ENCODE measurements around the gene FAT4.
A peak's percentile ranks its signal among the peaks of the same experiment; 100 is the strongest.

FAT4 gene

DNA sequence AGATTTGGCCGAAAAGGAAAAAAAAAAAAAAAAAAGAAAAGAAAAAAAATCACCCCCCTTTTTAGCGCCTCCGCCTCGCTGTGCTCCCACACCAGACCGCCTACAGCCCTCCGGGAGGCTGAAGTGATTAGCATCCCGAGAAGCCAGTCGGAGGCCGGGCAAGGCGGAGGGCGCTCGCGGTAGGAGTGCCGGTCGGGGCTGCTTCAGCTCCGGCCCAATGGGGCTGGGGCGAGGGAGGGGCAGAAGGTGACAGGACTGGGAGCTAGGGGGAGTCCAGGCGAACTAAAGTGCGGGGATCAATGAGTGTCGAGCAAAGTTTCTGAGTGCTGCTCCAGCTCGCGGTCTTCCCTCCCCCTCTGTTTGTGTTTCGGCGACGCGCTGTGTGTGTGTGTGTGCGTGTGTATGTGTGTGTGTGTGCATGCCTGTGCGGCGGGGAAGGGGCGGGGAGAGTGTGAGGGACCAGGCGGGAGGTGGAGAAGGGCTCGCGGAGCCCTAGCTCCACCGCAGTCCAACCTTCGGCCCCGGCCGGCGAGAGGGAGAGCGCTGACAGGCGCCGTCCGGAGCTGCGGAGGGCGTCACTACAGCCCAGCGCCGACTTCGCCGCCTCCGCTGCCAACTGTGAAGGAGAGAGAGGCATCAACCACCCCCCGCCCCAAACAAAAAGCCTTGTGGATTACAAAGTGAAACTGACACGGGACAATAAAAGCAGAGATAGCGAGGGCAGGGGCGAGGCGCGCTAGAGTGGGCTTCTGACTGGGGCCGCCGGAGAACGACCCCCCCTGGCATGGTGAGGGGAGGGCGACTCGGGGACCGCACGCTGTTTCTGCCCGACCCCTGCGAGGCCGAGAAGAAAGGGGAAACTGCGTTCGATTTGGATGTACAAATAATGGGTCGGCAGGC is at the start of gene FAT4 (continued):
- peak; percentile 82 for TF ChIP-seq ZNF366 (tag by site-specific recombination; conservative IDR thresholded peaks at IDR 0.05)
- TF ChIP-seq ZNF274 (IDR thresholded peaks at IDR 0.05; ENCODE audit: low read length) = no peak
- no peak for TF ChIP-seq ZNF274 (tag by site-specific recombination; IDR thresholded peaks at IDR 0.05; ENCODE audit: borderline replicate concordance)
- TF ChIP-seq, protein P1, sequence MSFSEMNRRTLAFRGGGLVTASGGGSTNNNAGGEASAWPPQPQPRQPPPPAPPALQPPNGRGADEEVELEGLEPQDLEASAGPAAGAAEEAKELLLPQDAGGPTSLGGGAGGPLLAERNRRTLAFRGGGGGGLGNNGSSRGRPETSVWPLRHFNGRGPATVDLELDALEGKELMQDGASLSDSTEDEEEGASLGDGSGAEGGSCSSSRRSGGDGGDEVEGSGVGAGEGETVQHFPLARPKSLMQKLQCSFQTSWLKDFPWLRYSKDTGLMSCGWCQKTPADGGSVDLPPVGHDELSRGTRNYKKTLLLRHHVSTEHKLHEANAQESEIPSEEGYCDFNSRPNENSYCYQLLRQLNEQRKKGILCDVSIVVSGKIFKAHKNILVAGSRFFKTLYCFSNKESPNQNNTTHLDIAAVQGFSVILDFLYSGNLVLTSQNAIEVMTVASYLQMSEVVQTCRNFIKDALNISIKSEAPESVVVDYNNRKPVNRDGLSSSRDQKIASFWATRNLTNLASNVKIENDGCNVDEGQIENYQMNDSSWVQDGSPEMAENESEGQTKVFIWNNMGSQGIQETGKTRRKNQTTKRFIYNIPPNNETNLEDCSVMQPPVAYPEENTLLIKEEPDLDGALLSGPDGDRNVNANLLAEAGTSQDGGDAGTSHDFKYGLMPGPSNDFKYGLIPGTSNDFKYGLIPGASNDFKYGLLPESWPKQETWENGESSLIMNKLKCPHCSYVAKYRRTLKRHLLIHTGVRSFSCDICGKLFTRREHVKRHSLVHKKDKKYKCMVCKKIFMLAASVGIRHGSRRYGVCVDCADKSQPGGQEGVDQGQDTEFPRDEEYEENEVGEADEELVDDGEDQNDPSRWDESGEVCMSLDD (tag by site-specific recombination; IDR thresholded peaks at IDR 0.05) = peak; percentile 94
- TF ChIP-seq OSR2 (tag by site-specific recombination; IDR thresholded peaks at IDR 0.05) = peak; percentile 39; the same call in 1 of the 2 replicates
- 0 out of 2 replicates have a peak, but pooled peaks have one; percentile 58 for TF ChIP-seq ZFP37 (tag by site-specific recombination; IDR thresholded peaks at IDR 0.05)
- TF ChIP-seq ZSCAN5A (tag by site-specific recombination; IDR thresholded peaks at IDR 0.05) = peak; percentile 82; the same call in 1 of the 2 replicates
- peak; percentile 95 for TF ChIP-seq ZNF335 (tag by site-specific recombination; conservative IDR thresholded peaks at IDR 0.05)
- TF ChIP-seq, protein P2, sequence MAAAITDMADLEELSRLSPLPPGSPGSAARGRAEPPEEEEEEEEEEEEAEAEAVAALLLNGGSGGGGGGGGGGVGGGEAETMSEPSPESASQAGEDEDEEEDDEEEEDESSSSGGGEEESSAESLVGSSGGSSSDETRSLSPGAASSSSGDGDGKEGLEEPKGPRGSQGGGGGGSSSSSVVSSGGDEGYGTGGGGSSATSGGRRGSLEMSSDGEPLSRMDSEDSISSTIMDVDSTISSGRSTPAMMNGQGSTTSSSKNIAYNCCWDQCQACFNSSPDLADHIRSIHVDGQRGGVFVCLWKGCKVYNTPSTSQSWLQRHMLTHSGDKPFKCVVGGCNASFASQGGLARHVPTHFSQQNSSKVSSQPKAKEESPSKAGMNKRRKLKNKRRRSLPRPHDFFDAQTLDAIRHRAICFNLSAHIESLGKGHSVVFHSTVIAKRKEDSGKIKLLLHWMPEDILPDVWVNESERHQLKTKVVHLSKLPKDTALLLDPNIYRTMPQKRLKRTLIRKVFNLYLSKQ (tag by site-specific recombination; IDR thresholded peaks at IDR 0.05; ENCODE audit: borderline replicate concordance) = no peak

- no peak for TF ChIP-seq ZNF561 (tag by site-specific recombination; IDR thresholded peaks at IDR 0.05; ENCODE audit: borderline replicate concordance)
- no peak for TF ChIP-seq ZSCAN5A (tag by site-specific recombination; IDR thresholded peaks at IDR 0.05)
- no peak for TF ChIP-seq ZNF549 (tag by site-specific recombination; IDR thresholded peaks at IDR 0.05)
- TF ChIP-seq, protein P3, sequence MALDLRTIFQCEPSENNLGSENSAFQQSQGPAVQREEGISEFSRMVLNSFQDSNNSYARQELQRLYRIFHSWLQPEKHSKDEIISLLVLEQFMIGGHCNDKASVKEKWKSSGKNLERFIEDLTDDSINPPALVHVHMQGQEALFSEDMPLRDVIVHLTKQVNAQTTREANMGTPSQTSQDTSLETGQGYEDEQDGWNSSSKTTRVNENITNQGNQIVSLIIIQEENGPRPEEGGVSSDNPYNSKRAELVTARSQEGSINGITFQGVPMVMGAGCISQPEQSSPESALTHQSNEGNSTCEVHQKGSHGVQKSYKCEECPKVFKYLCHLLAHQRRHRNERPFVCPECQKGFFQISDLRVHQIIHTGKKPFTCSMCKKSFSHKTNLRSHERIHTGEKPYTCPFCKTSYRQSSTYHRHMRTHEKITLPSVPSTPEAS (tag by site-specific recombination; IDR thresholded peaks at IDR 0.05) = no peak
- TF ChIP-seq ZNF747 (tag by site-specific recombination; IDR thresholded peaks at IDR 0.05) = no peak
- TF ChIP-seq, protein P2 (tag by site-specific recombination; IDR thresholded peaks at IDR 0.05; ENCODE audit: borderline replicate concordance) = no peak
- TF ChIP-seq, protein P4, sequence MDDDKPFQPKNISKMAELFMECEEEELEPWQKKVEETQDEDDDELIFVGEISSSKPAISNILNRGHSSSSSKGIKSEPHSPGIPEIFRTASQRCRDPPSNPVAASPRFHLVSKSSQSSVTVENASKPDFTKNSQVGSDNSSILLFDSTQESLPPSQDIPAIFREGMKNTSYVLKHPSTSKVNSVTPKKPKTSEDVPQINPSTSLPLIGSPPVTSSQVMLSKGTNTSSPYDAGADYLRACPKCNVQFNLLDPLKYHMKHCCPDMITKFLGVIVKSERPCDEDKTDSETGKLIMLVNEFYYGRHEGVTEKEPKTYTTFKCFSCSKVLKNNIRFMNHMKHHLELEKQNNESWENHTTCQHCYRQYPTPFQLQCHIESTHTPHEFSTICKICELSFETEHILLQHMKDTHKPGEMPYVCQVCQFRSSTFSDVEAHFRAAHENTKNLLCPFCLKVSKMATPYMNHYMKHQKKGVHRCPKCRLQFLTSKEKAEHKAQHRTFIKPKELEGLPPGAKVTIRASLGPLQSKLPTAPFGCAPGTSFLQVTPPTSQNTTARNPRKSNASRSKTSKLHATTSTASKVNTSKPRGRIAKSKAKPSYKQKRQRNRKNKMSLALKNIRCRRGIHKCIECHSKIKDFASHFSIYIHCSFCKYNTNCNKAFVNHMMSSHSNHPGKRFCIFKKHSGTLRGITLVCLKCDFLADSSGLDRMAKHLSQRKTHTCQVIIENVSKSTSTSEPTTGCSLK (tag by site-specific recombination; IDR thresholded peaks at IDR 0.05) = no peak
- no peak for TF ChIP-seq ZNF837 (tag by site-specific recombination; IDR thresholded peaks at IDR 0.05)
- TF ChIP-seq ZFP3 (tag by site-specific recombination; IDR thresholded peaks at IDR 0.05; ENCODE audit: low read depth) = no peak
- no peak for TF ChIP-seq ZXDB (tag by site-specific recombination; IDR thresholded peaks at IDR 0.05)
- no peak for TF ChIP-seq ZNF23 (tag by site-specific recombination; IDR thresholded peaks at IDR 0.05; ENCODE audit: borderline replicate concordance)
- H3K4me3 ChIP-seq (ENCODE audit: low read depth, low read length) = no peak overlapping the region
- POLR2A ChIA-PET = no interaction called here
- no peak overlapping the region for H3K27ac ChIP-seq (ENCODE audit: extremely low read depth, low read depth, low read length)
- CTCF ChIA-PET = no interaction called here
- no peaks in the 10 kb centered on the region for H3K9me3 ChIP-seq (ENCODE audit: control insufficient read depth, insufficient read depth, low read depth, low read length)
- 0 out of 2 replicates have a peak, but pooled peaks cover 3% of the 10 kb centered on the region for H3K4me1 ChIP-seq (ENCODE audit: control insufficient read depth, insufficient read depth, low read length)
- no peaks in the 10 kb centered on the region for H3K36me3 ChIP-seq (ENCODE audit: control insufficient read depth in 2 of 2, insufficient read depth in 1 of 2, low read length in 2 of 2)
Observed at GRCh38 chr4:125265846-125266245, 48.9 kb upstream of the FAT4 start.

Data from HEK293 (cell line).